PC-3 (cell line): ENCODE results near the gene ZNF189. TPM values are rescaled to one million over a fixed set of nuclear protein-coding genes. Genes with fewer than 3 reads are reported as not detected.

Experiments used
- ATAC-seq: fragments of 200-7000 bp; cut with Tn5 transposase; 2 replicates; pipeline ENCODE4 v1.9.1; 2020; ENCODE audit warnings: mild to moderate bottlenecking, moderate library complexity
- BruUV-seq: library from RNA; stranded (reverse); fragments of 400-500 nt; replicated peaks from 2 replicates; lab custom pipeline; 2021; lab: Mats Ljungman, UMichigan
- CTCF ChIA-PET: fragments of 300-600 bp; sonication (Branson Sonifier 250); formaldehyde crosslinking; loops from one replicate; lab custom pipeline; 2022; ENCODE audit warnings: antibody characterized with exemption; lab: Charles Lee
- POLR2A ChIA-PET: fragments of 300-600 bp; sonication (Branson Sonifier 250); formaldehyde crosslinking; loops from one replicate; lab custom pipeline; 2022; ENCODE audit warnings: antibody characterized with exemption; ENCODE audit not compliant: unreplicated experiment; lab: Charles Lee
- DNase-seq: peaks from one replicate; pipeline ENCODE4 v3.0.0-alpha.2; 2015
- H2AFZ ChIP-seq: fragments of 300-600 bp; sonication (generic); 2 replicates; pipeline ENCODE4 v1.6.0; 2016; ENCODE audit warnings: antibody characterized with exemption, low read length
- H3F3A ChIP-seq: fragments of 300-600 bp; sonication (generic); one replicate; pipeline ENCODE4 v1.6.0; 2017; ENCODE audit warnings: antibody characterized with exemption, low read length, control low read depth, mild to moderate bottlenecking; ENCODE audit not compliant: unreplicated experiment
- H3K27ac ChIP-seq: fragments of 300-600 bp; sonication (generic); 2 replicates; pipeline ENCODE4 v1.5.1; 2016; ENCODE audit warnings: mild to moderate bottlenecking, low read length
- H3K27me3 ChIP-seq: fragments of 300-600 bp; sonication (generic); 2 replicates; pipeline ENCODE4 v1.6.1; 2016; ENCODE audit warnings: low read length, mixed read lengths
- H3K36me3 ChIP-seq: fragments of 300-600 bp; sonication (generic); 2 replicates; pipeline ENCODE4 v1.6.1; 2016; ENCODE audit warnings: low read depth, mixed run types, low read length, mixed read lengths
- H3K4me1 ChIP-seq: fragments of 300-600 bp; sonication (generic); 2 replicates; pipeline ENCODE4 v1.5.1; 2016; ENCODE audit warnings: low read length; ENCODE audit not compliant: insufficient read depth
- H3K4me2 ChIP-seq: fragments of 300-600 bp; sonication (generic); 2 replicates; pipeline ENCODE4 v1.6.0; 2016; ENCODE audit warnings: low read length
- H3K4me3 ChIP-seq: fragments of 300-600 bp; sonication (generic); 2 replicates; pipeline ENCODE4 v1.5.1; 2016; ENCODE audit warnings: mild to moderate bottlenecking, low read length, mixed read lengths
- H3K79me2 ChIP-seq: fragments of 300-600 bp; sonication (generic); 2 replicates; pipeline ENCODE4 v1.6.1; 2017; ENCODE audit warnings: low read length, mixed read lengths
- H3K9ac ChIP-seq: fragments of 300-600 bp; sonication (generic); 2 replicates; pipeline ENCODE4 v1.6.0; 2016; ENCODE audit warnings: mild to moderate bottlenecking, low read length
- H3K9me2 ChIP-seq: fragments of 300-600 bp; sonication (generic); replicated peaks from 2 replicates; pipeline ENCODE4 v1.6.1; 2016; ENCODE audit warnings: mixed run types, low read length, mixed read lengths
- H3K9me3 ChIP-seq: fragments of 300-600 bp; sonication (generic); 2 replicates; pipeline ENCODE4 v1.6.1; 2016; ENCODE audit warnings: low read length, mixed read lengths
- H4K20me1 ChIP-seq: fragments of 300-600 bp; sonication (generic); 2 replicates; pipeline ENCODE4 v1.6.1; 2016; ENCODE audit warnings: low read length, mixed read lengths
- CTCF ChIP-seq: fragments of 300-600 bp; sonication (generic); conservative IDR thresholded peaks from 2 replicates; pipeline ENCODE4 v1.5.1; 2017; ENCODE audit warnings: antibody characterized with exemption, low read depth, mild to moderate bottlenecking, low read length
- EZH2phosphoT487 ChIP-seq: fragments of 300-600 bp; sonication (generic); IDR thresholded peaks from 2 replicates; pipeline ENCODE4 v1.6.1; 2018; ENCODE audit warnings: mild to moderate bottlenecking, antibody characterized with exemption, low read length, borderline replicate concordance
- intact Hi-C: fragments of 100-400 bp; cut with micrococcal nuclease; formaldehyde crosslinking; loops from 2 replicates; pipeline ENCODE4 v1.9.0; 2023
- total RNA-seq: library from RNA; depleted of rRNA; stranded (reverse); fragments of >200 nt; gene quantifications from 2 replicates; pipeline ENCODE4 v1.2.3, GENCODE V29; 2014

Gene ZNF189
- total RNA-seq, 1 experiment from 2014 or later, result 4.5 TPM

- peaks cover 23% of the 10 kb centered on the region for H3K79me2 ChIP-seq
- BruUV-seq, result no TSS peak
- no peaks in the 10 kb centered on the region for H3K9me3 ChIP-seq
- no peaks in the 10 kb centered on the region for H4K20me1 ChIP-seq
- CTCF ChIA-PET, result interaction anchor here (0.7 kb wide), 1 partner anchor 886 kb away, joined by 3 read pairs; no protein-coding TSS in a partner anchor
- H3K4me2 ChIP-seq, result no peak overlapping the region
- H3K9me2 ChIP-seq, result no peaks in the 10 kb centered on the region
- no peaks in the 10 kb centered on the region for H3K27me3 ChIP-seq
- intact Hi-C loops, result loop anchor here (1.0 to 5.0 kb wide), 3 partner anchors 71 to 786 kb away; partner anchors contain the start of gene RNF20
- H3K4me3 ChIP-seq, result no peak overlapping the region
- TF ChIP-seq CTCF (peak; percentile 64), EZH2phosphoT487 (no peak)
- no peaks in the 10 kb centered on the region for H3F3A ChIP-seq
- no peak overlapping the region for H3K9ac ChIP-seq
- ATAC-seq (no peak; the same call in 1 of the 2 replicates), DNase-seq (peak; percentile 51)
- H3K36me3 ChIP-seq, result peaks cover 26% of the 10 kb centered on the region
- no peak overlapping the region for H3K27ac ChIP-seq
- POLR2A ChIA-PET, result no interaction called here
- H3K4me1 ChIP-seq, result no peaks in the 10 kb centered on the region
- H2AFZ ChIP-seq, result no peak overlapping the region
Observed at GRCh38 chr9:101387871-101388506, 10.7 kb upstream of the ZNF189 start.

- no TSS peak for BruUV-seq
Observed at GRCh38 chr9:101388507-101388993, 10.1 kb upstream of the ZNF189 start.

More at GRCh38 chr9:101388507-101388993, 10.1 kb upstream of the ZNF189 start:
- Histone ChIP-seq H3K36me3 (peaks cover 27% of the 10 kb centered on the region), H3K27ac (no peak overlapping the region), H4K20me1 (no peaks in the 10 kb centered on the region), H3K9me3 (no peaks in the 10 kb centered on the region), H3K4me2 (no peak overlapping the region), H3K27me3 (no peaks in the 10 kb centered on the region), H3K79me2 (peaks cover 29% of the 10 kb centered on the region), H3K4me3 (no peak overlapping the region), H2AFZ (no peak overlapping the region), H3K9me2 (no peaks in the 10 kb centered on the region), H3K9ac (no peak overlapping the region), H3F3A (no peaks in the 10 kb centered on the region), H3K4me1 (no peaks in the 10 kb centered on the region)
- intact Hi-C loops, result loop anchor here (1.0 to 5.0 kb wide), 2 partner anchors 145 to 786 kb away; partner anchors contain the start of gene RNF20
- CTCF ChIA-PET, result interaction anchor here (0.6 to 1.0 kb wide), 3 partner anchors 76 to 886 kb away, joined by 3 read pairs; no protein-coding TSS in a partner anchor
- TF ChIP-seq EZH2phosphoT487, result no peak
- peak; percentile 36; the same call in 1 of the 2 replicates for TF ChIP-seq CTCF
- peak; percentile 21 for DNase-seq
- POLR2A ChIA-PET, result no interaction called here
- peak; percentile 63; the same call in 1 of the 2 replicates for ATAC-seq
